Gastrocnemius medialis (tissue), 4 donors: ENCODE data around the gene TENT5C. TPM values are rescaled to one million over a fixed set of nuclear protein-coding genes. Genes with fewer than 3 reads are reported as not detected.

Source experiments
- ATAC-seq, 2 donors: fragments of 150-250 bp; one replicate each; pipeline ENCODE4 v1.9.1; 2016
- DNase-seq, 2 donors: peaks; one replicate each; pipeline ENCODE4 v3.0.0-alpha.2; 2019
- H3K27ac ChIP-seq, 4 donors: fragments of 200-600 bp; sonication (generic); 1 replicate in 1 of 4; 2 replicates in 3 of 4; pipeline ENCODE4 v1.5.1; 2016 to 2018; ENCODE audit warnings: mild to moderate bottlenecking in 2 of 4, moderate library complexity in 1 of 4
- H3K27me3 ChIP-seq, 3 donors: fragments of 200-600 bp; sonication (generic) in 2 of 3; 1 replicate in 1 of 3; 2 replicates in 2 of 3; pipeline versions ENCODE4 v1.5.1 to v1.6.0; 2016 to 2019; ENCODE audit warnings: mild to moderate bottlenecking in 1 of 3, moderate library complexity in 1 of 3
- H3K36me3 ChIP-seq, 2 donors: fragments of 200-600 bp; sonication (generic) in 1 of 2; one replicate each; pipeline ENCODE4 v1.5.1; 2017 to 2018
- H3K4me1 ChIP-seq, 2 donors: fragments of 200-600 bp; sonication (generic) in 1 of 2; one replicate each; pipeline ENCODE4 v1.5.1; 2016 to 2017; ENCODE audit warnings: mild to moderate bottlenecking in 2 of 2
- H3K4me3 ChIP-seq, 4 donors: fragments of 200-600 bp; sonication (generic) in 3 of 4; 1 replicate in 1 of 4; 2 replicates in 3 of 4; pipeline ENCODE4 v1.5.1; 2016 to 2019; ENCODE audit warnings: mild to moderate bottlenecking in 2 of 4
- H3K9me3 ChIP-seq, 3 donors: fragments of 200-600 bp; sonication (generic) in 2 of 3; 1 replicate in 1 of 3; 2 replicates in 2 of 3; pipeline ENCODE4 v1.5.1; 2016 to 2019
- CTCF ChIP-seq, 5 experiments: fragments of 450-650 bp in 3 of 5; fragments of 200-600 bp in 2 of 5; sonication (generic) in 2 of 5; IDR thresholded peaks in 4 of 5; conservative IDR thresholded peaks in 1 of 5; 1 replicate in 4 of 5; 2 replicates in 1 of 5; pipeline ENCODE4 v1.5.1; 2016 to 2019; ENCODE audit warnings: antibody characterized with exemption in 5 of 5, mild to moderate bottlenecking in 3 of 5, moderate library complexity in 3 of 5
- POLR2A ChIP-seq, 2 donors: fragments of 450-650 bp; IDR thresholded peaks; one replicate each; pipeline ENCODE4 v1.6.1; 2017; ENCODE audit warnings: antibody characterized with exemption in 2 of 2, mild to moderate bottlenecking in 2 of 2, moderate library complexity in 2 of 2
- in situ Hi-C, 4 donors: fragments of 200-750 bp; cut with MboI; loops; one replicate each; pipeline versions ENCODE4 v1.15.0 to v1.8.0; 2017; ENCODE audit warnings: low sequenced_read_pairs in 4 of 4
- intact Hi-C: fragments of 100-400 bp; cut with DNase I; formaldehyde crosslinking; loops from one replicate; pipeline ENCODE4 v1.15.1; 2023; ENCODE audit warnings: low total_unique reads
- total RNA-seq, 4 donors: library from RNA; depleted of rRNA; stranded (reverse); fragments of >200 nt; gene quantifications; one replicate each; pipeline versions ENCODE4 v1.1.0 to v1.2.3, GENCODE V29; 2016

The TENT5C gene
- total RNA-seq, 4 donors from 2014 or later: 2.3 to 21.8 (median 6.4) TPM

DNA sequence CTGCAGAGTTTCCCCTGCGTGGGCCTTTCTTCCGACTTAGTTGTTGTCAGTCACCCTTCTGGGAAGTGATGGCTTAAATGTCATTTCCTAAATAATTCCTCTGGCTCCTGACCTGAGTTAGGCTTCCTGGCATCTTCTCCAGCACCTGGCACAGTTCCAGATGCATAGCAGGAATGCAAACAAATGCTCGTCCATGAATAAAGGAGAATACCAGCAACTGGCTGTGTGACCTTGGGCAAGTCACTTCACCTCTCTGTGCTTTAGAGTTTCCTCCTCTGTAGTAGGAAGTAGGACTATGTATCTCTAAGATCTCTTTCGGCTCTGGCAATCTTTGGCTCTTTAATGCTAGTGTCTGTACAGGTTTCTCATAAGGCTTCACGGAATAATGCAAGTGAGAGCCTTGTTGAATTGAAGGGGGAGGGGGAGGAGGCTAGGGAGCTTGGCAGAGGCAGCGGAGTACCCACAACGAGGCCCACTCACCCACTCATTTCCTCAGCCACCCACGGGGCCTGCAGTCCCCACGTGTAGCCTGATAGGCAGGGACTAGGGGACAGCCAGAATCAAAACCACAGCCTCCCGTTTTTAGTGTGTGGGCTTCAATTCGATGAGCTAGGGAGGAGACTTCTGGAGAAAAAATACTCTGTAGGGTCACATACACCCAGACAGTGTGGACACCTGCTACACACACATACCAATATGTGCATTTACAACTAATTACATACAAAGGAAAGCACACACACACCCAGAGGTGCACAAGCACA, 48.1 kb downstream of the TENT5C start:
- Histone ChIP-seq H3K9me3 (no peaks in the 10 kb centered on the region), H3K27ac (no peak overlapping the region), H3K4me3 (no peak overlapping the region), H3K36me3 (no peaks in the 10 kb centered on the region), H3K27me3 (no peaks in the 10 kb centered on the region), H3K4me1 (peaks cover 32 to 33% of the 10 kb centered on the region in 2 donors)
- TF ChIP-seq CTCF (IDR thresholded peaks at IDR 0.05 in 4 of 5, conservative IDR thresholded peaks at IDR 0.05 in 1 of 5): no peak
- no peak for TF ChIP-seq POLR2A (IDR thresholded peaks at IDR 0.05)
- intact Hi-C loops: no loop called here
- no peak for DNase-seq
- ATAC-seq: no peak
- in situ Hi-C loops: no loop called here

DNA sequence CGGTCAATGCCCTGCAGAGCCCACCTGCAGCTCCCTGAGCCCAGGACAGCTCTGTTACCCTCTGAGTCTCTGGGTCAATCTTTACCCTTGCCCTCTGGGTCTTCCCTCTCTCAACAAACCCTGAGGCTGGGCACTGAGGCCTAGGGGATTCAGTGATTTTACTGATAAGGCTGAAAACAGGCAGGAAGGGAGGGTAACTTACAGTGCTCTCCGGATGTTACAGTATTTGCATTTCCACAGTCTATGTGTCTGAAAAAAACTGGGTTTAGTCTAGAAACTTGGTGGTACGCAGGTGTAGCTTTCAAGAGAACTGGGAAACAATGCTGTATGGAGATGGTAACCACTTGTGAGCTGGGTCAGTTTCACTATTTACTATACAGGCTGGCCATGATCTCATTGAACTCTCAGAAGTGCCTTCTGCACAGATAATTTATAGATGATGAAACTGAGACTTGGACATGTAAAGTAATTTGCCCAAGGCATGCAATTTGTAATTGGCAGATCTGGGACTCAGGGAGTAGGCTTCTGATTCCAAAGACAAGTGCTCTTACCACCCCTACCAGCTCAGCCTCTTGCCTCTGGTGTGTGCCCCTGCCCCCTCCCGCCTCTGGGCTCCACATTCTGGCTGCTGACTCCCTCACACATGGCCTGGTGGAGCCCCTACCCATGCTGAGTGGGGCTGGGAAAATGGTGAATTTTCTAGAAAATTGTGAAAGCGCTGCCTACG, 48.8 kb downstream of the TENT5C start:
- no peaks in the 10 kb centered on the region for H3K36me3 ChIP-seq
- H3K27ac ChIP-seq: no peak overlapping the region
- peaks cover 33 to 35% of the 10 kb centered on the region in 2 donors for H3K4me1 ChIP-seq
- intact Hi-C loops: no loop called here
- DNase-seq (no peak), ATAC-seq (no peak)
- no peaks in the 10 kb centered on the region for H3K9me3 ChIP-seq
- H3K4me3 ChIP-seq: no peak overlapping the region
- TF ChIP-seq CTCF (IDR thresholded peaks at IDR 0.05 in 4 of 5, conservative IDR thresholded peaks at IDR 0.05 in 1 of 5) (no peak), POLR2A (IDR thresholded peaks at IDR 0.05) (no peak)
- in situ Hi-C loops: no loop called here
- H3K27me3 ChIP-seq: no peaks in the 10 kb centered on the region

DNA sequence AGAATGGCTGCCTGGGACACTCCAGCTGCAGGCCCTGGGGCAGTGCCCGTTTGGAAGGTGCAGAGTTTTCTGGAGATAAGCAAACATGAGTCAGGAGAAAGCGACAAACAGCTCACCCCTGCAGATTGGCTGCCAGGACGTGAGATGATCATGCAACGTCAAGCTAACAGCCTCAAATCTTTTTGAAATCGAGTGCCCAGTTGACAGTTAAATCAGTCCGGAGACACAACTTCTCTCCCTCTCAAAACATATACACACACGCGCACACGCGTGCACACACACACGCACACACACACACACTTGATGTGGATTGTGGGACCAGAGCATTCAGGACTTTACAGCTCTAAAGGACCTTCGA, 49.4 kb downstream of the TENT5C start:
- DNase-seq: no peak
- TF ChIP-seq CTCF (IDR thresholded peaks at IDR 0.05 in 4 of 5, conservative IDR thresholded peaks at IDR 0.05 in 1 of 5): no peak
- in situ Hi-C loops (no loop called here), intact Hi-C loops (no loop called here)
- H3K36me3 ChIP-seq: no peaks in the 10 kb centered on the region
- no peak overlapping the region for H3K4me3 ChIP-seq
- peak in 1 of 2 donors; percentile 41 for ATAC-seq
- H3K27ac ChIP-seq: peak overlapping the region in 1 of 4 donors; percentile 83
- H3K4me1 ChIP-seq: peaks cover 33 to 35% of the 10 kb centered on the region in 2 donors
- no peaks in the 10 kb centered on the region for H3K9me3 ChIP-seq
- no peaks in the 10 kb centered on the region for H3K27me3 ChIP-seq

DNA sequence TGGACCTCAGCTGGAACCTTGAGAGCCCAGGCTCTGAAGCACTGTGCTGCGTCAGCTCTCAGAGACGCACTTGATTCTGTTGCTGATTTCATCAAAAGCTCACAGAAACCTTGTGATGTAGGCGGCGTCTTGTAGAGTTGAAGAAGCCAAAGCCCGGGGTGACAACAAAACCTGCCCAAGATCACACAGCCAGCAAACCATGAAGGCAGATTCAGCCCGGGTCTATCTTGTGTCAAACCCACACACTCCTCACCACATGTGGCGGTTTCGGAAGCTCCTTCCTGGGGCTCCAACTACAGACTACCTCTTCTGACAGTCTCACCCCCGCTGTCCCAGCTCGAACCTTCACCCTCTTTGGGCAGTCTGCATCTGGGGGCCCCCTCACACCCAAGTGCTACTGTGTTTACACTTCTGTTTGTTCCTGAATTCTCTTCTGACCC, 50.4 kb downstream of the TENT5C start:
- no peak for ATAC-seq
- H3K9me3 ChIP-seq: no peaks in the 10 kb centered on the region
- peak overlapping the region; percentile 70 to 83 (median 80) for H3K27ac ChIP-seq

More for the DNA sequence above, 50.4 kb downstream of the TENT5C start:
- DNase-seq: no peak
- H3K4me1 ChIP-seq: peaks cover 33 to 35% of the 10 kb centered on the region in 2 donors
- TF ChIP-seq CTCF (IDR thresholded peaks at IDR 0.05 in 4 of 5, conservative IDR thresholded peaks at IDR 0.05 in 1 of 5): no peak
- no peak for TF ChIP-seq POLR2A (IDR thresholded peaks at IDR 0.05)
- no peaks in the 10 kb centered on the region for H3K36me3 ChIP-seq
- H3K27me3 ChIP-seq: no peaks in the 10 kb centered on the region
- intact Hi-C loops: no loop called here
- in situ Hi-C loops: no loop called here
- no peak overlapping the region for H3K4me3 ChIP-seq
